Measurements from ENCODE around the gene DCUN1D3.
"Not testable (repeated sequence)": the region's sequence is repeated elsewhere in the genome, so short reads cannot be mapped to it uniquely, and the experiment has no call there.

The DCUN1D3 gene

GRCh38 chr16:20886320-20886719 lies 13.8 kb downstream of the DCUN1D3 start:
- no peak for DNase-seq

DNA sequence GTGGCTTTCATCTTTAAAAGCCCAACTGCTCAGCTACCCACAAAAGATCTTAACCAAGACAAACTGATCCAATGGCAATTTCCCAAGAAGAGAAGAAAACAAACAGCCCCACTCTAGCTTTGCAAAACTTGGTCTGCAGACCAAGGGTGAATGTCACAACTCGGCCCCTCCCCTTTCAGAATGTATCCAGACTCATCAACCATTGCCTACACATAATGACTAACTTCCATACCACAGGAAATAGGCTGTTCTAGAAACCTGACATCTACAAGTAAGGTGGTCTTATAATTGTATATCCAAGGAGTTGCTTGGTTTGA lies 16.0 kb downstream of the DCUN1D3 start:
- no peak for DNase-seq

- no peak for DNase-seq
Measured at GRCh38 chr16:20883554-20884239, 16.5 kb downstream of the DCUN1D3 start.

DNA sequence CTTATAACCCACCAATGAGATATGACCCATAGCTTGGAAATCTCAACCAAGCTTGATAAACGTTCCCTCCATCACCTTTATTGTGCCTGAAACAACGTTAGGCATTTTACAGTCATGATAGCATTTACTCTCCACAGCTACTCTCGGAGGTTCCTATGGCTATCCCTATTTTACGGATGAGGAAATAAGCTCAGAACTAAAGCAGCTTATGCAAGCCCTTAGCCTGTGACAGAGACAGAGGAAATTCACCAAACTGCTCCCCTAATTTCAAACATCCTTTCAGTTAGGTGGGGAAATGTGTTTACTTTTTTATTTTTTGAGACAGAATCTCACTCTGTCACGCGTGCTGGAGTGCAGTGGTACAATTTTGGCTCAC lies 18.7 kb downstream of the DCUN1D3 start:
- no peak for DNase-seq

GRCh38 chr16:20880867-20881502 lies 19.2 kb downstream of the DCUN1D3 start:
- DNase-seq: no peak

DNA sequence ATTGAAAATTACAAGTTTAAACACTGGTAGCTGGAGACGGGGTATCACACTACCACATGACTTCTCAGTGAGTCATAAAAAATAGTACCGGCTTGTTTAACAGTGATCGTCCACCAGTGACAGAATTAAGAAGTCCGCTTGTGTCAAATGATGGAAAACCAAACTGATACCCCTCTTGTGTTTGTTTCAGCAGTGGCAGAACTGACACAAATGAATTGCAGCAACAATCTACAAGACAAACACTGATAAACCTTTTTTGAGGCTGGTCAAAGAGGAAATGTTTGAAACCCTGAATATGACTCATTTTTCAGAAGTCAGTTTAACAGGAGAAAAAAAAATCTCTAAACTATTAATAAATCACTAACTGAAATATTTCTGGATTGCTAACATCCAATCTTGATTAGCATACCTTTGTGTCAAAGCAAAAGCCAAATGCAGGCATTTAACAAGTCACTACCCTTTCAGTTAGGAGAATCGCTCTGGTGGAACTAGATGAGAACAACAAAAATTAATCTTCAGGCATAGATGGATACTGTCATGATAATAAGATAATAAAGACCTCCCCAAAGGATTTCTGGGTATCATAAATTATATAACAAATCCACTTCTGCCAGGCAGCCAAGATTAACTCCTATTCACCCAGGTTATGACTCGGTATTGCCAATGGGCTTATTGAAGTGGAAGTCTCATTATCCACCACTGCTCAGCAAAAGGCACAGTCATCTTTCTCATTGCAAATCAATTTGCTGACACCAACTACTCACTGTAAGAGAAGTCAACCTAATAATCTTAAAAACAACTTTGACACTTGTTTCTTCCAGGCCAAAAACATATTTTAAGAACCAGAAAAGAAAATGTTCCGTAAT lies 20.8 kb downstream of the DCUN1D3 start:
- no peak for DNase-seq

GRCh38 chr16:20878682-20879147 lies 21.4 kb downstream of the DCUN1D3 start:
- DNase-seq: no peak

GRCh38 chr16:20875355-20875650 lies 24.9 kb downstream of the DCUN1D3 start:
- no peak for DNase-seq

GRCh38 chr16:20874088-20874581 lies 26.0 kb downstream of the DCUN1D3 start:
- no peak for DNase-seq

GRCh38 chr16:20873331-20873730 lies 26.8 kb downstream of the DCUN1D3 start:
- no peak for DNase-seq

GRCh38 chr16:20871941-20872815 lies 28.0 kb downstream of the DCUN1D3 start:
- no peak for DNase-seq

DNA sequence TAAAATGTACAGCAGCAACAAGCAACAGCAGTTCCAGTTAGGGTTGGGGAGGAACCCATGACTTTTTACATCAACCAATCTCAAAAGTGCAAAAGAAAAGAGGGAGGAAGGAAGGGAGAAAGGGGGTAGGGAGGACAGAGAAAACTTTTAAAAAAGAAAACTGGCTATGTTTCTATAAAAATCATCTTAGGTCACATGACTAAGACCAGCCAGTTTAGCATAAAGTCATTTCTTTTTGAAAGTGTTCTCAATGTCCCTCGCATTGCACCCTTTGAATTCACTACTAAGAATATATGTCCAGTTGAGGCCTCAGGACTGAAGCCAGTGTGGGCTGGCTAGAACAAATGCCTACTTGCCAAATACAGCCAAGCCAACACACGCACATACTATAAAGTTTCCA lies 28.9 kb downstream of the DCUN1D3 start:
- DNase-seq: no peak

DNA sequence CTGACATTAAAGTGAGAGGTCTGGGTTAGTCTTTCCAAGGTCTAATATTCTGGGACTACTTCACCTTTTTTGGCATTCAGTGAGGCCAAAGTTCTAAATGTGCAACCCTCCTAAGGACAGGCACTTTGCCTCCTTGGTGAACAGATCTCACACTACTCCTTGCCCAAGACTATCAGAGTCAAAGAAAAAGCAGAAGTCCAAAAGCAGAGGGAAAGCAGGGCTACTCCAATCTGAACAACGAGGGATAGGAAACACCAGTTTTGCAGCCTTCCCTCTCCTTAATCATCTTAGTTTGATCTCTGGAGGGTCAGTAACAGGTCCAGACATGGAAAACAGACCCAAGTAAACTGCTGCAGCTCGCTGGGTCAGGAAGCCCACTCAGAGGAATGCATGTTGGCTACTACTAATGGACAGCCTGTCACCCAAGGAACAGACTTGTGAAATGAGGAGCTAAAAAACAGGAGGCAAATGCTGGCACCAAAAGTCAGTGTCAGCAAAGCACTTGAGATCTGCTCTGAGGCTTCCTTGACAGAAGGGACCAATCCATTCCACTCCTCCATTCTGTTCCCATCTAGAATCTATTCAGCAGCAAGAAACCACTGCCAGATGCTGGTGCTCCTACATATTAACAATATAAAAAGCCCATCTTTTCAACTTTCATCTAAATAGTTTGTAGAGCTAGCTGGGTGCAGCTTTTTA lies 29.9 kb downstream of the DCUN1D3 start:
- no peak for DNase-seq

DNA sequence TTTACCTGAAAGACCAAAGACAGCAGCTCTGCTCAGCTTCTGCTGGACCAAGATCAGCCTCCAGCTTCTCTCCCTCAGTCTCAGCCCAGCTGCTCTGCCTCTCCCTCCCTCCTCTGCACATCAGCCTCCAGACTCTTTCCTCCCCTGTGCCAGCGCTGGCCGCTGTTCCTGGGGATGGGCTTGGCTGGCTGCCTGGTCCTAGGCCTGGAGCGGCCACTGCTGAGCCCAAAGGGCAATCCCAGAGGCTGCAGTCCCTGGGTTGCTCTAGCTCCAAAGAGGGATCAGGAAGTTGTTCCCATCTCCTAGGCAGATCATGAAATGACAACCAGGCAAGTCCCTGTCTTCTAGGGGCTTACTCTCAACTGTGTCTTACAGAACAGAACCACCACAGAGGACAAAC lies 31.3 kb downstream of the DCUN1D3 start:
- no peak for DNase-seq

GRCh38 chr16:20867585-20867984 lies 32.6 kb downstream of the DCUN1D3 start:
- DNase-seq: no peak

- DNase-seq: no peak
Measured at GRCh38 chr16:20866801-20867200, 33.4 kb downstream of the DCUN1D3 start.

GRCh38 chr16:20866145-20866772 lies 33.9 kb downstream of the DCUN1D3 start:
- no peak for DNase-seq

DNA sequence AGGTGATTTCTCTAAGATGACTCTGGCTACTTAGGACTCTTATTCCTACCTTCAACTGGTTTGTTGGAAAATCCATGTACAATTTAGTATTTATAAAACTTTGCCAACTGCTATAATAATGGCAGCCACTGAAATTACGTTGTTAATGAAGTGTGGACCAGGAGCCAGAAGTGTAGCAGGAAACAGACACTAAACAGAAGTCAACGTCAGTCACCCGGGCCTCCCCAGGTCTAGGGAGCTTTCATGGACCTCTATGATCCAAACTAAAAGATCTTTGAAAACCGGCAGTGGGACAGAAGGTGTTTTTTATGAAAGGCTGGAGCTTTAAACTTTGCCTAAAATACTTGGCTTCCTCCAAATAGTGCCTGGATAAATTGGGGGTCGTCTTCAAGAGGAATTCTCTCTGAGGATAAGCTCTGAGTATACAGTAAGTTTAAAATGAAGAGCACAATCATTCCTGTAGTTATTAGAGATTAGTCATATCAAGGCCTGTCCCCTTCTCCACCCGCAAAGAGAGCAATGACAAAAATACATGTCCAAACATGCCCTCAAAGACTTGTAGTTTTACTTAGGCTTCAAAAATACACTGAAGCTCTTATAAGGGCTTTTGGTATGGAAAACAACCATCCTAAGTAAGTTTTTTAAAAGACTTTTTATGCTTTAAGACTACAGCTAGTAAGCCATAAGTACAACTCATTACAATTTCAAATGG lies 34.6 kb downstream of the DCUN1D3 start:
- DNase-seq: no peak

DNA sequence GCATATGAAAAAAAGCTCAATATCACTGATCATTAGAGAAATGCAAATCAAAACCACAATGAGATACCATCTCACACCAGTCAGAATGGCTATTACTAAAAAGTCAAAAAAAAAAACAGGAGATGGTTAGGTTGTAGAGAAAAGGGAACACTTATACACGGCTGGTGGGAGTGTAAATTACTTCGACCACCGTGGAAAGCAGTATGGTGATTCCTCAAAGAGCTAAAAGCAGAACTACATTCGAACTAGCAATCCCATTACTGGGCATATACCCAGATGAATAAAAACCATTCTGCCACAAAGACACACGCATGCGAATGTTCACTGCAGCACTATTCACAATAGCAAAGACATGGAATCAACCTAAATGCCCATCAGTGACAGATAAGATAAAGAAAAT lies 35.8 kb downstream of the DCUN1D3 start:
- DNase-seq: not testable (repeated sequence)

DNA sequence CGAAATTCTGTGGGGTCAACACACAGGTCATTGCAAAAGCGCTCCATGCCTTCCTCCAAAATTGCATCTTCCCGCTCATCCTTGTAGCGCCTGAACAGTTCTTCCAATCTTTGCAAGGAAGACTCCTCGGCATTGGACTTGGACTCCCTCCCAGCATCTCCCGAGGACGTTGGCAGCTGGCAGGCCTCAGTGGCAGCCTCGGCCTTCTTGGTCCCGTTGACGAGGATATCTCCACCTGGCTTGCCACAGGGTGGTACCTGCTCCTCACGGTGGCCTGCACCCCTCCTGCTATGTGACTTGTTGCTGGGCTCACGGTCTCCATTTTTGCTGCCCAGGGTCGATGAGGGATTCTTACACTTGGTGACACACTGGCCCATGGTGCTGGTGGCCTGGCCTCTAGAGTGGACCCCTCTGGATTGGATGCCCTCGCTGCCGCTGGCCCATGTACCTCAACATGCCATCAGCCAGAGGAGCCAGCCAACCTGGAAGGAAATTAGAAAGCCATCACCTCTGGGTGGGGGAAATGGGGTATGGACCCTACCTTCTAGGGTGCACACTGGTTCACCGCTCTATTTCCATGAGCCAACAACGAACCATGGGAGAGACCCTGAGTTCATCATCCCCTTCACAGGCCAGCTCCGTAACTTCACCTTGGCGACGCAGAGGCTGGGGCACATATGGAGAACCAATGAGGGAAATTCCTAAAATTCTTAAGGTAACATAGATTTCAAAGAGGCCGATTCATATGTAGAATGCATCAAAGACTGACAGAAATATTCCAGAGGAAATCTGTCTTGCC lies 37.8 kb downstream of the DCUN1D3 start:
- DNase-seq: no peak

Data from NCI-H1105 treated with DMSO at 0.1 percent for 48 hours (cell line).